SU-DHL-6 (cell line): Measurements from ENCODE around the gene CYP24A1.
"Not testable (repeated sequence)": the region's sequence is repeated elsewhere in the genome, so short reads cannot be mapped to it uniquely, and the experiment has no call there.

Experiments
- H2AFZ ChIP-seq: fragments of 200-600 bp; sonication (generic); 2 replicates; pipeline ENCODE4 v1.6.1; 2014; ENCODE audit warnings: low read depth, mild to moderate bottlenecking, moderate library complexity, mixed read lengths, antibody characterized with exemption, low read length; ENCODE audit not compliant: severe bottlenecking
- H3F3A ChIP-seq: fragments of 200-600 bp; shearing (Covaris generic); 2 replicates; pipeline ENCODE4 v1.6.0; 2016; ENCODE audit warnings: antibody characterized with exemption, mild to moderate bottlenecking; ENCODE audit not compliant: insufficient read depth
- H3K27ac ChIP-seq: fragments of 200-600 bp; sonication (generic); 2 replicates; pipeline ENCODE4 v1.5.1; 2016; ENCODE audit warnings: low read depth, mild to moderate bottlenecking, low read length, moderate library complexity, mixed read lengths
- H3K27me3 ChIP-seq: fragments of 200-600 bp; sonication (generic), shearing (Covaris generic); 2 replicates; pipeline ENCODE4 v1.6.0; 2014; ENCODE audit warnings: mild to moderate bottlenecking, low read length
- H3K36me3 ChIP-seq: fragments of 200-600 bp; sonication (generic); 2 replicates; pipeline ENCODE4 v1.6.1; 2014; ENCODE audit warnings: mild to moderate bottlenecking, low read length, mixed read lengths
- H3K4me2 ChIP-seq: fragments of 300-600, 200-600 bp; shearing (Covaris generic), sonication (generic); 2 replicates; pipeline ENCODE4 v1.6.0; 2014; ENCODE audit warnings: low read length, low read depth, mild to moderate bottlenecking; ENCODE audit not compliant: poor library complexity, severe bottlenecking
- H3K4me3 ChIP-seq: fragments of 200-600 bp; sonication (generic); 2 replicates; pipeline ENCODE4 v1.5.1; 2014; ENCODE audit warnings: antibody characterized with exemption, low read length, mild to moderate bottlenecking, mixed read lengths; ENCODE audit not compliant: insufficient read depth, poor library complexity, severe bottlenecking
- H3K79me2 ChIP-seq: fragments of 200-600 bp; sonication (generic); 2 replicates; pipeline ENCODE4 v1.6.1; 2014; ENCODE audit warnings: mild to moderate bottlenecking, low read length, moderate library complexity; ENCODE audit not compliant: insufficient read depth
- H3K9ac ChIP-seq: fragments of 200-600 bp; sonication (generic); 2 replicates; pipeline ENCODE4 v1.7.0; 2014; ENCODE audit warnings: mild to moderate bottlenecking, low read length
- H3K9me2 ChIP-seq: fragments of 200-600 bp; sonication (generic); replicated peaks from 2 replicates; pipeline ENCODE4 v1.6.1; 2014; ENCODE audit warnings: low read length; ENCODE audit not compliant: insufficient read depth
- H3K9me3 ChIP-seq: fragments of 200-600 bp; sonication (generic); 2 replicates; pipeline ENCODE4 v1.6.1; 2014; ENCODE audit warnings: low read length, mixed read lengths; ENCODE audit not compliant: insufficient read depth
- H4K20me1 ChIP-seq: fragments of 200-600 bp; sonication (generic); 2 replicates; pipeline ENCODE4 v1.6.1; 2014; ENCODE audit warnings: low read depth, mild to moderate bottlenecking, antibody characterized with exemption, low read length, moderate library complexity, mixed read lengths
- EZH2phosphoT487 ChIP-seq: fragments of 200-600 bp; sonication (generic), shearing (Covaris generic); conservative IDR thresholded peaks from 2 replicates; pipeline ENCODE4 v1.6.1; 2018; ENCODE audit warnings: mild to moderate bottlenecking, antibody characterized with exemption, low read length, moderate library complexity, mixed read lengths
- TF ChIP-seq, protein P1 (sequence below): fragments of 200-600 bp; sonication (generic); IDR thresholded peaks from one replicate; pipeline ENCODE4 v1.5.1; 2017; ENCODE audit warnings: antibody characterized with exemption, mild to moderate bottlenecking, low read length, moderate library complexity; ENCODE audit not compliant: insufficient read depth, poor library complexity, severe bottlenecking

Gene CYP24A1

DNA sequence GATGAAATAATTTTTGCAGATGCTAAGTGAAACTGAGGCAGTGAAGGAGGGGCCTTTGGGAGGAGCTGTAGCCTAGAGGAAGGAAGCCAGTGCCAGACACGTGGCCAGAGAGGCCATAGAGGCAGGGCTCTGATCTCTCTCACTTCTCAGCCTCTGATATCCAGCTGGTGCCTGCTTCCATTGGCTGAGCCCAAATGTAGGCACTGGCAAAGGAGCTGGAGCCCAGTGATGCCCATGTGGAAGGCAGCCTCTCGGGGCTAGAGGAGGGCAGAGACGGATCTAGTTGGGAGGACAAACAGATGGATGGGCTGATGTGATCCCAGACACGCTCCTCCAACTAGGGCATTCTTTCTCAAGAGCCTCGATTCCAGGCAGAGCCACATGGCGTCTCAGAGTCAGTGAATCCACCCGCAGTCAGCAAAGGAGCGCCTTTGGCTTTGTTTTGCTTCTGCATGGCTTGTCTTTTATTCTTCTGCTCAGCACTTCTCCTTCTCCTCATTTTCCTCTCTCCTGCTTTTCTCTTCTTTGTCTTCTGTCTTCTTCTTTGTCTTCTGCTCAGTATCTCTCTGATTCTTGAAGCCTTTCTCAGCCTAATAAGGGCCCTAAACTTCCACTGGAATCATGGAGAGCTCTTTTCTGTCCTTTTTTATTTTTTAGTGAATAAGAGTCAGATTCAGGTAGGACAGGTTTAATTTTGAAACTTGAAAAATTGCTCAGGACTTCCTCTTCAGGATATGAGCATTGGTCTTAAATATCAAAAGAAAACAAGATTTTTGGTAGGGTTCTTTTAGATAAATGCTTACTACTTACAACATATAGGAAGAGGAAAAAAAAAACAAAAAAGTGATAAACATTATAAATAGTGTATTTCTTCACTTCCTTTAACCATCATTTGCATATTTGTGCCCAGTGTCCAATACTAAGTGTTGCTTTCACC lies 41.8 kb downstream of the CYP24A1 start:
- Histone ChIP-seq H3K4me2 (no peak overlapping the region), H3K9ac (no peak overlapping the region), H4K20me1 (no peaks in the 10 kb centered on the region), H3K27ac (no peak overlapping the region), H3K36me3 (no peaks in the 10 kb centered on the region), H3K27me3 (no peaks in the 10 kb centered on the region), H3K9me2 (no peaks in the 10 kb centered on the region), H3K4me3 (no peak overlapping the region), H3F3A (no peaks in the 10 kb centered on the region), H3K9me3 (no peaks in the 10 kb centered on the region), H2AFZ (no peak overlapping the region), H3K79me2 (no peaks in the 10 kb centered on the region)
- no peak for TF ChIP-seq EZH2phosphoT487
- TF ChIP-seq, protein P1, sequence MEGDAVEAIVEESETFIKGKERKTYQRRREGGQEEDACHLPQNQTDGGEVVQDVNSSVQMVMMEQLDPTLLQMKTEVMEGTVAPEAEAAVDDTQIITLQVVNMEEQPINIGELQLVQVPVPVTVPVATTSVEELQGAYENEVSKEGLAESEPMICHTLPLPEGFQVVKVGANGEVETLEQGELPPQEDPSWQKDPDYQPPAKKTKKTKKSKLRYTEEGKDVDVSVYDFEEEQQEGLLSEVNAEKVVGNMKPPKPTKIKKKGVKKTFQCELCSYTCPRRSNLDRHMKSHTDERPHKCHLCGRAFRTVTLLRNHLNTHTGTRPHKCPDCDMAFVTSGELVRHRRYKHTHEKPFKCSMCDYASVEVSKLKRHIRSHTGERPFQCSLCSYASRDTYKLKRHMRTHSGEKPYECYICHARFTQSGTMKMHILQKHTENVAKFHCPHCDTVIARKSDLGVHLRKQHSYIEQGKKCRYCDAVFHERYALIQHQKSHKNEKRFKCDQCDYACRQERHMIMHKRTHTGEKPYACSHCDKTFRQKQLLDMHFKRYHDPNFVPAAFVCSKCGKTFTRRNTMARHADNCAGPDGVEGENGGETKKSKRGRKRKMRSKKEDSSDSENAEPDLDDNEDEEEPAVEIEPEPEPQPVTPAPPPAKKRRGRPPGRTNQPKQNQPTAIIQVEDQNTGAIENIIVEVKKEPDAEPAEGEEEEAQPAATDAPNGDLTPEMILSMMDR = no peak

DNA sequence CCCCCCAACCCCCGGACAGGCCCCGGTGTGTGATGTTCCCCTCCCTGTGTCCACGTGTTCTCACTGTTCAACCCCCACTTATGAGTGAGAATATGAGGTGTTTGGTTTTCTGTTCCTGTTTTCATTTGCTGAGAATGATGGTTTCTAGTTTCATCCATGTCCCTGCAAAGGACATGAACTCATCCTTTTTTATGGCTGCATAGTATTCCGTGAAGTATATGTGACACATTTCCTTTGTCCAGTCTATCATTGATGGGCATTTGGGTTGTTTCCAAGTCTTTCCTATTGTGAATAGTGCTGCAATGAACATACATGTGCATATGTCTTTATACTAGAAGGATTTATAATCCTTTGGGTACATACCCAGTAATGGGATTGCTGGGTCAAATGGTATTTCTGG lies 42.7 kb downstream of the CYP24A1 start:
- H3K4me2 ChIP-seq, H3K9me2 ChIP-seq, H3F3A ChIP-seq, H3K27me3 ChIP-seq, H3K4me3 ChIP-seq, H3K27ac ChIP-seq, H3K9ac ChIP-seq, H4K20me1 ChIP-seq, H3K36me3 ChIP-seq, H3K79me2 ChIP-seq, H2AFZ ChIP-seq, H3K9me3 ChIP-seq: not testable (repeated sequence)

DNA sequence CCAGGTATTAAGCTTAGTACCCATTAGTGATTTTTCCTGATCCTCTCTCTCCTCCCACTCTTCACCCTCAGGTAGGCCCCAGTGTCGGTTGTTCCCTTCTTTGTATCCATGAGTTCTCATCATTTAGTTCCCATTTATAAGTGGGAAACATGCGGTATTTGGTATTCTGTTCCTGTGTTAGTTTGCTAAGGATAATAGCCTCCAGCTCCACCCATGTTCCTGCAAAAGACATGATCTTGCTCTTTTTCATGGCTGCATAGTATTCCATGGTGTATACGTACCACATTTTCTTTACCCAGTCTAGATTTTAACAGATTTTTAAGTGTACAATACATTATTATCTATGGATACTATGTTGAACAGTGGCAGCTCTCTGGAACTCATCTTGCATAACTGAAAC lies 44.4 kb downstream of the CYP24A1 start:
- Histone ChIP-seq H3K36me3 (no peaks in the 10 kb centered on the region), H3K9me3 (no peaks in the 10 kb centered on the region), H3K79me2 (no peaks in the 10 kb centered on the region), H3K4me2 (no peak overlapping the region), H2AFZ (no peak overlapping the region), H3K9ac (no peak overlapping the region), H4K20me1 (no peaks in the 10 kb centered on the region), H3K27me3 (no peaks in the 10 kb centered on the region), H3K27ac (no peak overlapping the region), H3K9me2 (no peaks in the 10 kb centered on the region), H3F3A (no peaks in the 10 kb centered on the region), H3K4me3 (no peak overlapping the region)
- no peak for TF ChIP-seq EZH2phosphoT487
- TF ChIP-seq, protein P1 = no peak

- Histone ChIP-seq H3K9me3 (no peaks in the 10 kb centered on the region), H3K27me3 (no peaks in the 10 kb centered on the region), H3K4me3 (no peak overlapping the region), H3K9me2 (no peaks in the 10 kb centered on the region), H3K79me2 (no peaks in the 10 kb centered on the region), H2AFZ (no peak overlapping the region), H3F3A (no peaks in the 10 kb centered on the region), H3K4me2 (no peak overlapping the region), H3K36me3 (no peaks in the 10 kb centered on the region), H3K27ac (no peak overlapping the region), H3K9ac (no peak overlapping the region), H4K20me1 (no peaks in the 10 kb centered on the region)
- TF ChIP-seq, protein P1 = no peak
- no peak for TF ChIP-seq EZH2phosphoT487
These were observed 45.8 kb downstream of the CYP24A1 start for GRCh38 chr20:54127855-54128574.
